HepG2 (cell line): ENCODE measurements around the gene PIM3. TPM values are rescaled to one million over a fixed set of nuclear protein-coding genes. Genes with fewer than 3 reads are reported as not detected.
A peak's percentile ranks its signal among the peaks of the same experiment; 100 is the strongest.

Experiments used
- BRCA1 ChIP-seq: sonication (generic); formaldehyde crosslinking; IDR thresholded peaks from 2 replicates; pipeline ENCODE4 v1.4.0; 2020; ENCODE audit warnings: missing genetic modification reagents
- THYN1 ChIP-seq: sonication (generic); formaldehyde crosslinking; IDR thresholded peaks from 2 replicates; pipeline ENCODE4 v1.8.1; 2023; ENCODE audit warnings: low read depth, mild to moderate bottlenecking, moderate library complexity, missing genetic modification reagents, borderline replicate concordance
- ZBTB20 ChIP-seq: sonication (generic); formaldehyde crosslinking; IDR thresholded peaks from 2 replicates; pipeline ENCODE4 v1.8.1; 2023; ENCODE audit warnings: missing genetic modification reagents, low read depth, mild to moderate bottlenecking, borderline replicate concordance
- ZFX ChIP-seq: sonication (generic); formaldehyde crosslinking; IDR thresholded peaks from 2 replicates; pipeline ENCODE4 v1.4.0; 2020; ENCODE audit warnings: mild to moderate bottlenecking, low read depth, missing genetic modification reagents, moderate library complexity
- ZNF205 ChIP-seq: IDR thresholded peaks from 2 replicates; pipeline ENCODE4 v1.6.1; 2018; ENCODE audit warnings: missing biosample characterization, missing genetic modification reagents
- ZNF337 ChIP-seq: sonication (generic); formaldehyde crosslinking; IDR thresholded peaks from 2 replicates; pipeline ENCODE4 v1.5.1; 2020; ENCODE audit warnings: missing genetic modification reagents, low read depth, mild to moderate bottlenecking, borderline replicate concordance
- ZSCAN30 ChIP-seq: sonication (generic); formaldehyde crosslinking; IDR thresholded peaks from 2 replicates; pipeline ENCODE4 v1.5.0; 2020; ENCODE audit warnings: mild to moderate bottlenecking, missing genetic modification reagents
- polyA plus RNA-seq, 8 experiments: library from polyadenylated mRNA; depleted of rRNA in 3 of 8; stranded (reverse) in 7 of 8; unstranded in 1 of 8; fragments of >200 nt; fragmentation: Illumina TruSeq in 4 of 8; extraction: Trizol in 4 of 8; gene quantifications; 2 replicates each; pipeline versions ENCODE4 v1.2.1 to v1.2.3, GENCODE V29; 2011 to 2016; ENCODE audit warnings: low read depth in 4 of 8, missing spikeins in 1 of 8, mixed read lengths in 1 of 8; ENCODE audit not compliant: insufficient read depth in 1 of 8
- total RNA-seq, 5 experiments: library from RNA; depleted of rRNA; stranded (reverse); fragments of >200 nt; fragmentation: Illumina TruSeq; extraction: Trizol; gene quantifications; 2 replicates each; pipeline ENCODE4 v1.2.3, GENCODE V29; 2016; ENCODE audit warnings: low read depth in 1 of 5
- TF ChIP-seq, protein P1 (sequence below): sonication (generic); formaldehyde crosslinking; IDR thresholded peaks from 2 replicates; pipeline ENCODE4 v1.5.1; 2020; ENCODE audit warnings: mild to moderate bottlenecking, moderate library complexity, missing genetic modification reagents
- TF ChIP-seq, protein P2 (sequence below): sonication (generic); formaldehyde crosslinking; IDR thresholded peaks from 2 replicates; pipeline ENCODE4 v1.8.0; 2022; ENCODE audit warnings: mild to moderate bottlenecking, missing genetic modification reagents, moderate library complexity
- TF ChIP-seq, protein P3 (sequence below), 2 experiments: sonication (generic) in 1 of 2; formaldehyde crosslinking in 1 of 2; IDR thresholded peaks; 2 replicates each; pipeline versions ENCODE4 v1.4.0 to v1.6.1; 2018 to 2020; ENCODE audit warnings: missing genetic modification reagents in 2 of 2, borderline replicate concordance in 1 of 2, low read depth in 1 of 2, mild to moderate bottlenecking in 1 of 2, missing biosample characterization in 1 of 2
- TF ChIP-seq, protein P4 (sequence below): sonication (generic); formaldehyde crosslinking; IDR thresholded peaks from one replicate; pipeline ENCODE4 v1.5.1; 2020; ENCODE audit warnings: mild to moderate bottlenecking, missing genetic modification reagents; ENCODE audit errors: not compliant biosample characterization
- TF ChIP-seq, protein P5 (sequence below): sonication (generic); formaldehyde crosslinking; IDR thresholded peaks from 2 replicates; pipeline ENCODE4 v1.4.0; 2020; ENCODE audit warnings: missing genetic modification reagents, low read depth, mild to moderate bottlenecking, borderline replicate concordance

The PIM3 gene
- total and polyA plus RNA-seq, 2 of the 13 experiments (the other 11 are each of a cell fraction or from before 2014, with no cell fraction given) = 21.6 to 31.2 TPM

DNA sequence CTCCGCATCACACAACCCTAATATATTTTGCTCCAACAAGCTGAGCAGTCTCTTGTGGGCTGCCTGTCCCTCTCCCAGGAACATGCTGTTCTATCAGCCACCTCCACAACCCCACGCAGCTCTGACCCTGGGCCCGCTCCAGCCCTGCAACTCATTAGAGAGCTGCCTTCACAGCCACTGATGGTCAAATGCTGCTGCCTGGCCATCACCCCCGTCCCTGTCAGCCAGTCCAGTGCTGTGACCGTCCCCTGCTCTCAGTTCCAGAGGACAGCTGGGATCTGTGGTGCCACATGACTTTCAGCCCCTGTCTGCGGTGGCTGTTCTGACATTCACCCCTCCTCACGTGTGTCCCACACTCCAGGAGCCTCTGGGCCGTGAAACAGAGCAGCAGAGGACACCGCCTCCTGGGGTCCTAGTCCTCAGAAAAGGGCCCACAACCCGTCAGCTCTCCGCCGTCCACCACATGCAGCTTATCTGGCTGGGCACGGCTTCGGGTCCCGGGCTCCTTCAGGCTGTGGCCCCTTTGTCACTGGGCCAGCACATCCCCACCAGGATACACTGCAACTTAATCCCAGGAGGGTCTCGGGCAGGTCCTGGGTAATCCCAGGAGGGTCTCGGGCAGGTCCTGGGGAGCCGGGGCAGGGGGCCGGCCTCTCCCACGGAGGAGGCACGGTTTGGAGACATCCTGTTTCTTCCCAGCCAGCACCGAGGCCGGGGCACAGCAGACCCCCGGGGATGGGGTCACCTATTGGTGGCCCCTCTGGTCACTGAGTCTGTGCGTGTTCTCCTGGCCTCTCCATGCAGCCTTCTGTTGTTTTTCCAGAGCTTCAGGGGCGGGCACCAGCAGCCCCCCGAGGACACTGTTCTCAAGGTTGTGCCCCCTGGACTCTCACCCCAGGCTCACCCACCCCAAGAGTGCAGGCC is 27.1 kb upstream of the PIM3 start (continued):
- TF ChIP-seq, protein P1, sequence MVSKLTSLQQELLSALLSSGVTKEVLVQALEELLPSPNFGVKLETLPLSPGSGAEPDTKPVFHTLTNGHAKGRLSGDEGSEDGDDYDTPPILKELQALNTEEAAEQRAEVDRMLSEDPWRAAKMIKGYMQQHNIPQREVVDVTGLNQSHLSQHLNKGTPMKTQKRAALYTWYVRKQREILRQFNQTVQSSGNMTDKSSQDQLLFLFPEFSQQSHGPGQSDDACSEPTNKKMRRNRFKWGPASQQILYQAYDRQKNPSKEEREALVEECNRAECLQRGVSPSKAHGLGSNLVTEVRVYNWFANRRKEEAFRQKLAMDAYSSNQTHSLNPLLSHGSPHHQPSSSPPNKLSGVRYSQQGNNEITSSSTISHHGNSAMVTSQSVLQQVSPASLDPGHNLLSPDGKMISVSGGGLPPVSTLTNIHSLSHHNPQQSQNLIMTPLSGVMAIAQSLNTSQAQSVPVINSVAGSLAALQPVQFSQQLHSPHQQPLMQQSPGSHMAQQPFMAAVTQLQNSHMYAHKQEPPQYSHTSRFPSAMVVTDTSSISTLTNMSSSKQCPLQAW (CRISPR knock-in tag) = no peak
- TF ChIP-seq ZNF205 (CRISPR knock-in tag) = no peak
- no peak for TF ChIP-seq ZNF337 (CRISPR knock-in tag)
- no peak for TF ChIP-seq ZBTB20
- TF ChIP-seq, protein P2, sequence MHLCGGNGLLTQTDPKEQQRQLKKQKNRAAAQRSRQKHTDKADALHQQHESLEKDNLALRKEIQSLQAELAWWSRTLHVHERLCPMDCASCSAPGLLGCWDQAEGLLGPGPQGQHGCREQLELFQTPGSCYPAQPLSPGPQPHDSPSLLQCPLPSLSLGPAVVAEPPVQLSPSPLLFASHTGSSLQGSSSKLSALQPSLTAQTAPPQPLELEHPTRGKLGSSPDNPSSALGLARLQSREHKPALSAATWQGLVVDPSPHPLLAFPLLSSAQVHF (CRISPR knock-in tag) = no peak
- TF ChIP-seq, protein P3, sequence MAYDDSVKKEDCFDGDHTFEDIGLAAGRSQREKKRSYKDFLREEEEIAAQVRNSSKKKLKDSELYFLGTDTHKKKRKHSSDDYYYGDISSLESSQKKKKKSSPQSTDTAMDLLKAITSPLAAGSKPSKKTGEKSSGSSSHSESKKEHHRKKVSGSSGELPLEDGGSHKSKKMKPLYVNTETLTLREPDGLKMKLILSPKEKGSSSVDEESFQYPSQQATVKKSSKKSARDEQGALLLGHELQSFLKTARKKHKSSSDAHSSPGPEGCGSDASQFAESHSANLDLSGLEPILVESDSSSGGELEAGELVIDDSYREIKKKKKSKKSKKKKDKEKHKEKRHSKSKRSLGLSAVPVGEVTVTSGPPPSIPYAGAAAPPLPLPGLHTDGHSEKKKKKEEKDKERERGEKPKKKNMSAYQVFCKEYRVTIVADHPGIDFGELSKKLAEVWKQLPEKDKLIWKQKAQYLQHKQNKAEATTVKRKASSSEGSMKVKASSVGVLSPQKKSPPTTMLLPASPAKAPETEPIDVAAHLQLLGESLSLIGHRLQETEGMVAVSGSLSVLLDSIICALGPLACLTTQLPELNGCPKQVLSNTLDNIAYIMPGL (CRISPR knock-in tag; IDR thresholded peaks at IDR 0.05; ENCODE audit: borderline replicate concordance in 1 of 2, low read depth in 1 of 2) = no peak
- peak; percentile 30; the same call in 1 of the 2 replicates for TF ChIP-seq ZFX
- TF ChIP-seq, protein P4, sequence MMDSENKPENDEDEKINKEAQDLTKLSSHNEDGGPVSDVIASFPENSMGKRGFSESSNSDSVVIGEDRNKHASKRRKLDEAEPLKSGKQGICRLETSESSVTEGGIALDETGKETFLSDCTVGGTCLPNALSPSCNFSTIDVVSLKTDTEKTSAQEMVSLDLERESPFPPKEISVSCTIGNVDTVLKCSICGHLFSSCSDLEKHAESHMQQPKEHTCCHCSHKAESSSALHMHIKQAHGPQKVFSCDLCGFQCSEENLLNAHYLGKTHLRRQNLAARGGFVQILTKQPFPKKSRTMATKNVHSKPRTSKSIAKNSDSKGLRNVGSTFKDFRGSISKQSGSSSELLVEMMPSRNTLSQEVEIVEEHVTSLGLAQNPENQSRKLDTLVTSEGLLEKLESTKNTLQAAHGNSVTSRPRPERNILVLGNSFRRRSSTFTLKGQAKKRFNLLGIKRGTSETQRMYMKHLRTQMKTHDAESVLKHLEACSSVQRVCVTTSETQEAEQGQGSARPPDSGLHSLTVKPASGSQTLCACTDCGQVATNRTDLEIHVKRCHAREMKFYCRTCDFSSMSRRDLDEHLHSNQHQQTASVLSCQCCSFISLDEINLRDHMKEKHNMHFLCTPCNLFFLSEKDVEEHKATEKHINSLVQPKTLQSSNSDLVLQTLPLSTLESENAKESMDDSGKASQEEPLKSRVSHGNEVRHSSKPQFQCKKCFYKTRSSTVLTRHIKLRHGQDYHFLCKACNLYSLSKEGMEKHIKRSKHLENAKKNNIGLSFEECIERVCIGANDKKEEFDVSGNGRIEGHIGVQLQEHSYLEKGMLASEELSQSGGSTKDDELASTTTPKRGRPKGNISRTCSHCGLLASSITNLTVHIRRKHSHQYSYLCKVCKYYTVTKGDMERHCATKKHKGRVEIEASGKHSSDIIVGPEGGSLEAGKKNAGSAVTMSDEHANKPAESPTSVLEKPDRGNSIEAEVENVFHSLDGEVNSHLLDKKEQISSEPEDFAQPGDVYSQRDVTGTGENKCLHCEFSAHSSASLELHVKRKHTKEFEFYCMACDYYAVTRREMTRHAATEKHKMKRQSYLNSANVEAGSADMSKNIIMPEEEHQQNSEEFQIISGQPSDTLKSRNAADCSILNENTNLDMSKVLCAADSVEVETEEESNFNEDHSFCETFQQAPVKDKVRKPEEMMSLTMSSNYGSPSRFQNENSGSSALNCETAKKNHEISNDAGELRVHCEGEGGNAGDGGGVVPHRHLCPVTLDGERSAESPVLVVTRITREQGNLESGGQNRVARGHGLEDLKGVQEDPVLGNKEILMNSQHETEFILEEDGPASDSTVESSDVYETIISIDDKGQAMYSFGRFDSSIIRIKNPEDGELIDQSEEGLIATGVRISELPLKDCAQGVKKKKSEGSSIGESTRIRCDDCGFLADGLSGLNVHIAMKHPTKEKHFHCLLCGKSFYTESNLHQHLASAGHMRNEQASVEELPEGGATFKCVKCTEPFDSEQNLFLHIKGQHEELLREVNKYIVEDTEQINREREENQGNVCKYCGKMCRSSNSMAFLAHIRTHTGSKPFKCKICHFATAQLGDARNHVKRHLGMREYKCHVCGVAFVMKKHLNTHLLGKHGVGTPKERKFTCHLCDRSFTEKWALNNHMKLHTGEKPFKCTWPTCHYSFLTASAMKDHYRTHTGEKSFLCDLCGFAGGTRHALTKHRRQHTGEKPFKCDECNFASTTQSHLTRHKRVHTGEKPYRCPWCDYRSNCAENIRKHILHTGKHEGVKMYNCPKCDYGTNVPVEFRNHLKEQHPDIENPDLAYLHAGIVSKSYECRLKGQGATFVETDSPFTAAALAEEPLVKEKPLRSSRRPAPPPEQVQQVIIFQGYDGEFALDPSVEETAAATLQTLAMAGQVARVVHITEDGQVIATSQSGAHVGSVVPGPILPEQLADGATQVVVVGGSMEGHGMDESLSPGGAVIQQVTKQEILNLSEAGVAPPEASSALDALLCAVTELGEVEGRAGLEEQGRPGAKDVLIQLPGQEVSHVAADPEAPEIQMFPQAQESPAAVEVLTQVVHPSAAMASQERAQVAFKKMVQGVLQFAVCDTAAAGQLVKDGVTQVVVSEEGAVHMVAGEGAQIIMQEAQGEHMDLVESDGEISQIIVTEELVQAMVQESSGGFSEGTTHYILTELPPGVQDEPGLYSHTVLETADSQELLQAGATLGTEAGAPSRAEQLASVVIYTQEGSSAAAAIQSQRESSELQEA (CRISPR knock-in tag) = no peak
- TF ChIP-seq ZSCAN30 (CRISPR knock-in tag) = no peak
- TF ChIP-seq, protein P5, sequence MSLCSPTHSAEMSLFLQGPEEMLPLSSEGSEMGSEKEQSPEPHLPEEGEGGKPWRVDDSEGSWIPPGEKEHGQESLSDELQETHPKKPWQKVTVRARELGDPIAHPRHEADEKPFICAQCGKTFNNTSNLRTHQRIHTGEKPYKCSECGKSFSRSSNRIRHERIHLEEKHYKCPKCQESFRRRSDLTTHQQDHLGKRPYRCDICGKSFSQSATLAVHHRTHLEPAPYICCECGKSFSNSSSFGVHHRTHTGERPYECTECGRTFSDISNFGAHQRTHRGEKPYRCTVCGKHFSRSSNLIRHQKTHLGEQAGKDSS = no peak
- TF ChIP-seq BRCA1 (CRISPR knock-in tag) = no peak
- TF ChIP-seq THYN1 (CRISPR knock-in tag) = no peak
